Prostate gland (tissue), 2 donors: ENCODE data around the gene AFAP1.

Source experiments
- POLR2A ChIP-seq: fragments of 450-650 bp; IDR thresholded peaks from one replicate; pipeline ENCODE4 v1.6.1; 2016; ENCODE audit warnings: antibody characterized with exemption, mild to moderate bottlenecking
- TF ChIP-seq, protein P1 (sequence below), 4 experiments: fragments of 200-600 bp in 2 of 4; fragments of 450-650 bp in 2 of 4; sonication (generic) in 2 of 4; IDR thresholded peaks; 1 replicate in 3 of 4; 2 replicates in 1 of 4; pipeline ENCODE4 v1.5.1; 2016 to 2019; ENCODE audit warnings: antibody characterized with exemption in 4 of 4, mild to moderate bottlenecking in 2 of 4, moderate library complexity in 2 of 4

DNA sequence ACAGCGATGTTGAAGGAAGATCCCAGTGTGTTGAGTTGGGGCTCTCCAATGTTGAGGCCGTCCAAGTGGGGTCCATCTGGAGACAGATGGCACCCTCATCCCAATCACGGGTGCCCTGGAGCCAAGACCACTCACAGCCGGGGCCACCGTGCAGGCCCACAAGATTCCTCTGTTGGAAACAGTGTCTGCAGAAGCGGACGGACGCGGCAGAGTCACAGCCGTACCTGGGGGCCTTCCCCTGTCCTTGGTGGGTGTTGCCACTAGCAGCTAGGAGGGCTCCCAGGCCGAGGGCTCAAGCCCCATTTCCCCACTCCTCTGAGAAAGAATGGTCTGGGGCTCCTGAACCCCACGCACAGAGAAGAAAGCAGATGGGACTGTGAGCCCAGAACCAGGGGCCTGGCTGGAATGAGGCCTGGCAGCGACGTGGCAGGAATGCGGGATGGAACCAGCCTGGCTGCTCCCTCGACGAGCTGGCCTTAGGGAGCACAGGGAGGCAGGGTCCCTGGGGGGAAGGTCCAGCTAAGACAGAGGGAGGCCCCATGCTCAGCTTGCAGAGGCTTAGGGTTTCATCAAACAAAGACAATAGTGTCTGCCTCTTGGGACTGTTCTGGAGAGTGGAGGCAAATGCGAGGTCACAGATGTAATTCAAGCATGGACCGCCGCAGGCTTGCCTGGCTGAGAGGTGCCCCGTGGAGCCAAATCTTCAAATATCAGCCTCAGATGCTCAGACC lies 228.9 kb downstream of the AFAP1 start:
- TF ChIP-seq, protein P1, sequence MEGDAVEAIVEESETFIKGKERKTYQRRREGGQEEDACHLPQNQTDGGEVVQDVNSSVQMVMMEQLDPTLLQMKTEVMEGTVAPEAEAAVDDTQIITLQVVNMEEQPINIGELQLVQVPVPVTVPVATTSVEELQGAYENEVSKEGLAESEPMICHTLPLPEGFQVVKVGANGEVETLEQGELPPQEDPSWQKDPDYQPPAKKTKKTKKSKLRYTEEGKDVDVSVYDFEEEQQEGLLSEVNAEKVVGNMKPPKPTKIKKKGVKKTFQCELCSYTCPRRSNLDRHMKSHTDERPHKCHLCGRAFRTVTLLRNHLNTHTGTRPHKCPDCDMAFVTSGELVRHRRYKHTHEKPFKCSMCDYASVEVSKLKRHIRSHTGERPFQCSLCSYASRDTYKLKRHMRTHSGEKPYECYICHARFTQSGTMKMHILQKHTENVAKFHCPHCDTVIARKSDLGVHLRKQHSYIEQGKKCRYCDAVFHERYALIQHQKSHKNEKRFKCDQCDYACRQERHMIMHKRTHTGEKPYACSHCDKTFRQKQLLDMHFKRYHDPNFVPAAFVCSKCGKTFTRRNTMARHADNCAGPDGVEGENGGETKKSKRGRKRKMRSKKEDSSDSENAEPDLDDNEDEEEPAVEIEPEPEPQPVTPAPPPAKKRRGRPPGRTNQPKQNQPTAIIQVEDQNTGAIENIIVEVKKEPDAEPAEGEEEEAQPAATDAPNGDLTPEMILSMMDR (IDR thresholded peaks at IDR 0.05) = no peak
- TF ChIP-seq POLR2A = no peak
